ENCODE results near the gene TNNI2. TPM values are rescaled to one million over a fixed set of nuclear protein-coding genes. Genes with fewer than 3 reads are reported as not detected.

TNNI2 gene
- total and polyA plus RNA-seq, 2 donors (not counting 1 experiment from before 2014, with no cell fraction given), result 2.9 to 12.9 TPM

DNA sequence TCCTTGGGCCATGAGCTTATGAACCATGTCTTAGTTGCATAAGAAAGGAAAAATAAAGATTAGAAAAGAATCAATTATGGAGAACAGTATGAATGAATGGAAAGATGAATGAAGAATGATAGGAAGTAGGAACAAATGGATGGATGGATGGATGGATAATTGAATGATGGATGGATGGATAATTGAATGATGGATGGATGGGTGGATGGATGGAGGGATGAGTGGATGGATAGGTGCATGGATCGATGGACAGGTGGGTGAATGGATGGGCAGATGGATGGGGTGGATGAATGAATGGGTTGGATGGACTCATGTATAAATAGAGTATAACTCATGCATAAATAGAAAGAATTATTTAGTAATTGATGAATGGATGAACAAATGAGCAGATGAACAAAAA lies 21.3 kb downstream of the TNNI2 start:
- H3K36me3 ChIP-seq (replicated peaks in 1 of 2; ENCODE audit: control extremely low read depth in 1 of 2, control insufficient read depth in 1 of 2, extremely low read depth in 1 of 2, insufficient read depth in 2 of 2, low read length in 1 of 2), result peaks cover 0 to 77% of the 10 kb centered on the region in 2 experiments
- WGBS (ENCODE audit: insufficient coverage), result no CpG with 5 or more reads among the region's 1 CpG
- no peak for DNase-seq
- CTCF ChIA-PET, result interaction anchor here (2.0 kb wide), 1 partner anchor 22 kb away, joined by 6 read pairs; no protein-coding TSS in a partner anchor
- H3K9me3 ChIP-seq (ENCODE audit: control extremely low read depth in 1 of 3, control insufficient read depth in 2 of 3, insufficient read depth in 1 of 3, low read length in 2 of 3), result no peaks in the 10 kb centered on the region
- Mint-ChIP-seq H3K27me3 (no peaks in the 10 kb centered on the region), H3K9me3 (ENCODE audit: insufficient read depth) (no peaks in the 10 kb centered on the region), H3K4me1 (peaks cover 31% of the 10 kb centered on the region), H3K27ac (no peak overlapping the region), H3K4me3 (no peak overlapping the region)
- no peak overlapping the region for H3K4me2 ChIP-seq (replicated peaks; ENCODE audit: low read depth, low read length, poor library complexity, severe bottlenecking)
- POLR2A ChIA-PET, result no interaction called here
- TF ChIP-seq CTCF (IDR thresholded peaks at IDR 0.05) (no peak), EZH2 (IDR thresholded peaks at IDR 0.05; ENCODE audit: borderline replicate concordance, insufficient read depth, low read depth, low read length, poor library complexity, severe bottlenecking) (no peak)
- H3K27me3 ChIP-seq (replicated peaks in 1 of 4; ENCODE audit: control extremely low read depth in 1 of 4, control insufficient read depth in 3 of 4, insufficient read depth in 4 of 4, low read length in 3 of 4), result no peaks in the 10 kb centered on the region
- no peak overlapping the region for H3K27ac ChIP-seq (ENCODE audit: low read length in 2 of 2)
- ATAC-seq (ENCODE audit: low read depth), result no peak
- intact Hi-C loops (cut with micrococcal nuclease), result no loop called here
- peaks cover 100% of the 10 kb centered on the region for H3K79me2 ChIP-seq (ENCODE audit: control insufficient read depth, insufficient read depth, low read length)
- H4K20me1 ChIP-seq (ENCODE audit: control insufficient read depth, insufficient read depth, low read length, poor library complexity, severe bottlenecking), result peaks cover 100% of the 10 kb centered on the region
- H2AFZ ChIP-seq (ENCODE audit: insufficient read depth, low read depth, low read length, poor library complexity, severe bottlenecking), result no peak overlapping the region
- H3K4me3 ChIP-seq (ENCODE audit: control extremely low read depth in 1 of 5, extremely low read depth in 1 of 5, insufficient read depth in 1 of 5, low read depth in 2 of 5, low read length in 4 of 5), result no peak overlapping the region
- peaks cover 38 to 77% of the 10 kb centered on the region in 2 donors for H3K4me1 ChIP-seq (ENCODE audit: control insufficient read depth in 2 of 2, insufficient read depth in 2 of 2, low read length in 2 of 2)
- H3K9ac ChIP-seq (ENCODE audit: low read length), result no peak overlapping the region

DNA sequence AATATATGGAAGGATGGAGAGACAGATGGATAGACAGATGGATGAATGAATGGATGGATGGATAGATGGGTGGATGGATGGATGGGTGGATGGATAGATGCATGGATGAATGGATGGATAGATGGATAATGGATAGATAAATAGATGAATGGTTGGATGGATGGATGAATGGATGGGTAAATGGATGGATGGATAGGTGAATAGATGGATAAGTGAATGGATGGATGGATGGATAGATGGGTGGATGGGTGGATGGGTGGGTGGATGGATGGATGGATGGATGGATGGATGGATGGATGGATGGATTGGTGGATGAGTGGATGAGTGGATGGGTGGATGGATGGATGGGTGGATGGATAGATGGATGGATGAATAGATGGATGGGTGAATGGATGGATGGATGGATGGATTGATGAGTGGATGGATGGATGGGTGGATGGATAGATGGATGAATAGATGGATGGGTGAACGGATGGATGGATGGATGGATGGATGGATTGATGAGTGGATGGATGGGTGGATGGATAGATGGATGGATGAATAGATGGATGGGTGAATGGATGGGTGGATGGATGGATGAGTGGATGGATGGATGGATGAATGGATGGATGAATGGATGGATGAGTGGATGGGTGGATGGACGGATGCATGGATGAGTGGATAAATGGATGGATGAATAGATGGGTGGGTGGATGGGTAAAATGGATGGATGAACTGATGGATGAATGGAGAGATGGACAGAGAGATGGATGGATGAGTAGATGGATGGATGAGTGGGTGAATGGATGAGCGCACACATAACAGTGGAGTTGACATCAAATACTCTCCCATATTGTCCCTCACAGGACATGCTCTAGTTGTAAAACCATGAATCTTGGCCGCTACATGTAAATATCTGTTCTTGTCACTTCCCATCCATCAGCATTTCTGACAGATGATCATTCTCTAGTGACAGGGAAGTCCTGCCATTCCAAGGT lies 22.9 kb downstream of the TNNI2 start:
- H3K27me3 Mint-ChIP-seq, result no peaks in the 10 kb centered on the region
- TF ChIP-seq EZH2 (IDR thresholded peaks at IDR 0.05; ENCODE audit: borderline replicate concordance, insufficient read depth, low read depth, low read length, poor library complexity, severe bottlenecking) (no peak), CTCF (IDR thresholded peaks at IDR 0.05) (no peak)

More for the DNA sequence above, 22.9 kb downstream of the TNNI2 start:
- peaks cover 100% of the 10 kb centered on the region for H3K79me2 ChIP-seq (ENCODE audit: control insufficient read depth, insufficient read depth, low read length)
- no peak overlapping the region for H3K27ac Mint-ChIP-seq
- H3K36me3 ChIP-seq (replicated peaks in 1 of 2; ENCODE audit: control extremely low read depth in 1 of 2, control insufficient read depth in 1 of 2, extremely low read depth in 1 of 2, insufficient read depth in 2 of 2, low read length in 1 of 2), result peaks cover 0 to 74% of the 10 kb centered on the region in 2 experiments
- peaks cover 21 to 64% of the 10 kb centered on the region in 2 donors for H3K4me1 ChIP-seq (ENCODE audit: control insufficient read depth in 2 of 2, insufficient read depth in 2 of 2, low read length in 2 of 2)
- DNase-seq, result no peak
- no peak for ATAC-seq (ENCODE audit: low read depth)
- intact Hi-C loops (cut with micrococcal nuclease), result no loop called here
- no peaks in the 10 kb centered on the region for H3K9me3 ChIP-seq (ENCODE audit: control extremely low read depth in 1 of 3, control insufficient read depth in 2 of 3, insufficient read depth in 1 of 3, low read length in 2 of 3)
- H3K4me3 ChIP-seq (ENCODE audit: control extremely low read depth in 1 of 5, extremely low read depth in 1 of 5, insufficient read depth in 1 of 5, low read depth in 2 of 5, low read length in 4 of 5), result no peak overlapping the region
- WGBS (ENCODE audit: insufficient coverage), result 98% methylated on average over 3 of the region's 4 CpGs
- ChIA-PET CTCF (no interaction called here), POLR2A (no interaction called here)
- H3K9me3 Mint-ChIP-seq (ENCODE audit: insufficient read depth), result no peaks in the 10 kb centered on the region
- peaks cover 32% of the 10 kb centered on the region for H3K4me1 Mint-ChIP-seq
- H2AFZ ChIP-seq (ENCODE audit: insufficient read depth, low read depth, low read length, poor library complexity, severe bottlenecking), result no peak overlapping the region
- H3K27me3 ChIP-seq (replicated peaks in 1 of 4; ENCODE audit: control extremely low read depth in 1 of 4, control insufficient read depth in 3 of 4, insufficient read depth in 4 of 4, low read length in 3 of 4), result no peaks in the 10 kb centered on the region
- peaks cover 100% of the 10 kb centered on the region for H4K20me1 ChIP-seq (ENCODE audit: control insufficient read depth, insufficient read depth, low read length, poor library complexity, severe bottlenecking)
- no peak overlapping the region for H3K4me3 Mint-ChIP-seq
- H3K9ac ChIP-seq (ENCODE audit: low read length), result no peak overlapping the region
- no peak overlapping the region for H3K27ac ChIP-seq (ENCODE audit: low read length in 2 of 2)
- no peak overlapping the region for H3K4me2 ChIP-seq (replicated peaks; ENCODE audit: low read depth, low read length, poor library complexity, severe bottlenecking)
